Chondrocyte (in vitro differentiated cells): ENCODE measurements around the gene COL16A1. TPM values are rescaled to one million over a fixed set of nuclear protein-coding genes. Genes with fewer than 3 reads are reported as not detected.

Experiments
- DNase-seq: peaks from one replicate; pipeline ENCODE4 v3.0.0; 2021; ENCODE audit warnings: mixed read lengths, low spot score
- H3K27ac Mint-ChIP-seq: one replicate; pipeline ENCODE4 v1.8.0; 2021; ENCODE audit warnings: mild to moderate bottlenecking, moderate library complexity, mixed read lengths; ENCODE audit not compliant: unreplicated experiment
- H3K27me3 Mint-ChIP-seq: 2 replicates; pipeline ENCODE4 v1.8.0; 2021; ENCODE audit warnings: low read depth, mixed read lengths
- H3K36me3 Mint-ChIP-seq: 2 replicates; pipeline ENCODE4 v1.8.0; 2021; ENCODE audit warnings: low read depth, mixed read lengths
- H3K4me1 Mint-ChIP-seq: 2 replicates; pipeline ENCODE4 v1.8.0; 2021; ENCODE audit warnings: low read depth, mild to moderate bottlenecking, mixed read lengths
- H3K4me3 Mint-ChIP-seq: one replicate; pipeline ENCODE4 v1.8.0; 2021; ENCODE audit warnings: mild to moderate bottlenecking, moderate library complexity, mixed read lengths; ENCODE audit not compliant: unreplicated experiment
- H3K9me3 Mint-ChIP-seq: 2 replicates; pipeline ENCODE4 v1.8.0; 2021; ENCODE audit warnings: low read depth, mixed read lengths
- CTCF ChIP-seq: fragments of 200-600 bp; sonication (generic); IDR thresholded peaks from 2 replicates; pipeline ENCODE4 v1.5.0; 2021; ENCODE audit warnings: antibody characterized with exemption, mild to moderate bottlenecking, moderate library complexity
- total RNA-seq: library from RNA; stranded (reverse); gene quantifications from 3 replicates; pipeline ENCODE4 v1.2.1, GENCODE V29; 2021

Gene COL16A1
- total RNA-seq, 1 donor from 2014 or later = 230 TPM

GRCh38 chr1:31650161-31651088 lies 53.4 kb downstream of the COL16A1 start:
- no peak for TF ChIP-seq CTCF
- no peaks in the 10 kb centered on the region for H3K9me3 Mint-ChIP-seq
- H3K27ac Mint-ChIP-seq = peak overlapping the region; percentile 82
- H3K27me3 Mint-ChIP-seq = no peaks in the 10 kb centered on the region
- peaks cover 72% of the 10 kb centered on the region for H3K4me1 Mint-ChIP-seq
- DNase-seq = no peak
- peaks cover 13% of the 10 kb centered on the region for H3K36me3 Mint-ChIP-seq
- no peak overlapping the region for H3K4me3 Mint-ChIP-seq

- Mint-ChIP-seq H3K27me3 (no peaks in the 10 kb centered on the region), H3K36me3 (peaks cover 6% of the 10 kb centered on the region), H3K4me3 (no peak overlapping the region), H3K4me1 (peaks cover 83% of the 10 kb centered on the region), H3K27ac (peak overlapping the region; percentile 100), H3K9me3 (no peaks in the 10 kb centered on the region)
- DNase-seq = no peak
- TF ChIP-seq CTCF = no peak
Measured at GRCh38 chr1:31648641-31649357, 55.0 kb downstream of the COL16A1 start.

- no peak overlapping the region for H3K4me3 Mint-ChIP-seq
- peak overlapping the region; percentile 100 for H3K27ac Mint-ChIP-seq
- peaks cover 83% of the 10 kb centered on the region for H3K4me1 Mint-ChIP-seq
- peaks cover 2% of the 10 kb centered on the region for H3K36me3 Mint-ChIP-seq
- TF ChIP-seq CTCF = no peak
- H3K27me3 Mint-ChIP-seq = no peaks in the 10 kb centered on the region
- no peaks in the 10 kb centered on the region for H3K9me3 Mint-ChIP-seq
- DNase-seq = no peak
Measured at GRCh38 chr1:31648190-31648589, 55.6 kb downstream of the COL16A1 start.

GRCh38 chr1:31647106-31647505 lies 56.7 kb downstream of the COL16A1 start:
- H3K4me3 Mint-ChIP-seq = peak overlapping the region; percentile 10
- peak; percentile 58 for TF ChIP-seq CTCF
- peak overlapping the region; percentile 100 for H3K27ac Mint-ChIP-seq
- H3K36me3 Mint-ChIP-seq = no peaks in the 10 kb centered on the region
- no peaks in the 10 kb centered on the region for H3K27me3 Mint-ChIP-seq
- H3K4me1 Mint-ChIP-seq = peaks cover 82% of the 10 kb centered on the region
- H3K9me3 Mint-ChIP-seq = no peaks in the 10 kb centered on the region
- no peak for DNase-seq

- peak overlapping the region; percentile 100 for H3K27ac Mint-ChIP-seq
- H3K4me1 Mint-ChIP-seq = peaks cover 75% of the 10 kb centered on the region
- H3K36me3 Mint-ChIP-seq = no peaks in the 10 kb centered on the region
- no peaks in the 10 kb centered on the region for H3K27me3 Mint-ChIP-seq
- TF ChIP-seq CTCF = no peak
- H3K4me3 Mint-ChIP-seq = peak overlapping the region; percentile 10
- DNase-seq = no peak
- no peaks in the 10 kb centered on the region for H3K9me3 Mint-ChIP-seq
Measured at GRCh38 chr1:31646259-31646960, 57.4 kb downstream of the COL16A1 start.
